SH-SY5Y (cell line): ENCODE measurements around the gene SLC12A3.

Experiments
- GATA2 ChIP-seq: IDR thresholded peaks from 2 replicates; pipeline ENCODE4 v1.6.1; 2011; ENCODE audit warnings: mild to moderate bottlenecking, low read depth, low read length
- GATA3 ChIP-seq: IDR thresholded peaks from 2 replicates; pipeline ENCODE4 v1.6.1; 2011; ENCODE audit warnings: low read depth, mild to moderate bottlenecking, low read length, moderate library complexity

DNA sequence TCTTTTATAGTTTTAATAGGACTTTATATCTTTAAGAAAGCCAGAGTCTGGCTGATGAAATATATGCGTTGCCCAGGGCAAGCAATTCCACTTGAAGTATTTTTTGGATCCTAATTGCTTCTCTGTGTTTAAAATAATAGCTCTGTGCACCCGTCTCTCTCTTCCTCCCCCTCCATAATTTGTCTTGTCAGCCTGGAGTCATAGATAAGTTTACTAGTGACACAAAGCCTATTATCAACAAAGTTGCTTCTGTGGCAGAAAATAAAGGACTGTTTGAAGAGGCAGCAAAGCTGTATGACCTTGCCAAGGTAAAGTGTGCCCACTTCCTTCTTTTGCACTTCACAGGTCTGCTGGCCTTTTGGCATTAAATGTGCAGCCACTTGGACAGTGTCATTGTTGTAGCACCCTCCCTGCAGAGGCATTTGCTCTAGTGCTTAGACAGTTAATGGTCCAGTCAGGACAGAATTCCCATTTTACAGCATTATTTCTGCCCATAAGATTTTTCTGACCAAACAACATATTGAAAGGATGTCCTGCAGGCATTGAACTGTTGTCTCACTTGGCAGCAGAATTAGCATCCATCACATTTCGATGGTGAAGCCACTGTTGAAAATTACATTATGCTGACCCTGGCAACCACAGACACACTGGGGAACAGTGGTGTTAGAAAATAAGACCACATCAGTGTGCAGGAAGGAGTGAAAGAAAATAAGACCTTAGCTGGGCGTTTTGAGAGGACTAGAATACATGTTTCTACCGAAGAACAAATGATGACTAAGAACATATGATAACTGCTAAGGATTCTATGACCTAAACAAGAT is 28.4 kb upstream of the SLC12A3 start:
- TF ChIP-seq GATA2 (no peak), GATA3 (no peak)
